ENCODE results near the gene DOCK8. TPM values are rescaled to one million over a fixed set of nuclear protein-coding genes. Genes with fewer than 3 reads are reported as not detected.

DOCK8 gene
- total RNA-seq, 4 donors from 2014 or later = 11.6 to 46.1 (median 31.8) TPM

- WGBS, 2 donors (ENCODE audit: low coverage in 1 of 2) = 28 to 51% methylated on average over 5 to 7 of the region's 8 CpGs
- peaks cover 0 to 31% (median 0%) of the 10 kb centered on the region in 3 donors for H3K4me1 ChIP-seq
- TF ChIP-seq EP300 (IDR thresholded peaks at IDR 0.05) = no peak
- no peak for TF ChIP-seq POLR2A (IDR thresholded peaks at IDR 0.05)
- TF ChIP-seq CTCF (IDR thresholded peaks at IDR 0.05) = no peak
- TF ChIP-seq POLR2AphosphoS5 (IDR thresholded peaks at IDR 0.05) = no peak
- H3K4me3 ChIP-seq = no peak overlapping the region
- H3K9me3 ChIP-seq = no peaks in the 10 kb centered on the region
- no peak for ATAC-seq
- H3K27ac ChIP-seq = peak overlapping the region in 2 of 4 donors; percentile 28 to 29
- no peaks in the 10 kb centered on the region for H3K27me3 ChIP-seq
- no peaks in the 10 kb centered on the region for H3K36me3 ChIP-seq
These were observed 67.3 kb downstream of the DOCK8 start for GRCh38 chr9:281741-282645.

- TF ChIP-seq CTCF (IDR thresholded peaks at IDR 0.05) (no peak), POLR2A (IDR thresholded peaks at IDR 0.05) (no peak), POLR2AphosphoS5 (IDR thresholded peaks at IDR 0.05) (no peak), EP300 (IDR thresholded peaks at IDR 0.05) (no peak)
- no peak for ATAC-seq
- Histone ChIP-seq H3K27ac (peak overlapping the region; percentile 55 to 78 (median 72)), H3K27me3 (no peaks in the 10 kb centered on the region), H3K9me3 (no peaks in the 10 kb centered on the region), H3K4me1 (peaks cover 0 to 51% (median 0%) of the 10 kb centered on the region in 3 donors), H3K36me3 (no peaks in the 10 kb centered on the region), H3K4me3 (peak overlapping the region in 1 of 2 donors; percentile 11)
- 25 to 56% methylated on average over 9 to 12 of the region's 12 CpGs for WGBS, 2 donors (ENCODE audit: low coverage in 1 of 2)
These were observed 71.5 kb downstream of the DOCK8 start for GRCh38 chr9:286071-286740.

GRCh38 chr9:289121-289520, 74.5 kb downstream of the DOCK8 start:
- H3K9me3 ChIP-seq = no peaks in the 10 kb centered on the region
- no peaks in the 10 kb centered on the region for H3K36me3 ChIP-seq
- no peak overlapping the region for H3K27ac ChIP-seq
- TF ChIP-seq CTCF (IDR thresholded peaks at IDR 0.05) = no peak
- TF ChIP-seq EP300 (IDR thresholded peaks at IDR 0.05) = no peak
- TF ChIP-seq POLR2A (IDR thresholded peaks at IDR 0.05) = no peak
- no peak for TF ChIP-seq POLR2AphosphoS5 (IDR thresholded peaks at IDR 0.05)
- no peak overlapping the region for H3K4me3 ChIP-seq
- 41 to 56% methylated on average over 4 of the region's 4 CpGs for WGBS, 2 donors (ENCODE audit: low coverage in 1 of 2)
- no peak for ATAC-seq
- no peaks in the 10 kb centered on the region for H3K27me3 ChIP-seq
- peaks cover 0 to 44% (median 0%) of the 10 kb centered on the region in 3 donors for H3K4me1 ChIP-seq

DNA sequence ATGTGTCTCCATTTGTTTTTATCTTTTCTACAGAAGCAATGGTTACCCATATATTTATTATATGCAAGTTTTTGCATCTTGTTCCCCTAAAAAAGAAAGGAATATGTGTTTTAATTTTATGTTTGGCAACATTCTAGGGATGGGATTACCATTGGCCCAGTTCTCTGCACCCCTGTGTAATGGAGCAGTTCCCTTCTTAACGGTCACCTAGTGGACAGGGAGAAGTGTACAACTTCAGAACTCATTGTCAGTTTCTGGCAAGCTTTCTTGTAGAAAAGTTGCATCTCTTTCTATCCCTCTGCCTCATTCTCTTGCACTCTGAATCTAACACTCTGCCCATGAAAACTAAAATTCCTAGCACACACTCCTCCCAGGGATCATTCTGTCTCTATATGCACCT, 78.2 kb downstream of the DOCK8 start:
- H3K4me1 ChIP-seq = peaks cover 0 to 34% (median 0%) of the 10 kb centered on the region in 3 donors
- 50 to 54% methylated on average over 1 of the region's 1 CpG for WGBS, 2 donors (ENCODE audit: low coverage in 1 of 2)
- TF ChIP-seq CTCF (IDR thresholded peaks at IDR 0.05) (no peak), POLR2A (IDR thresholded peaks at IDR 0.05) (no peak), POLR2AphosphoS5 (IDR thresholded peaks at IDR 0.05) (no peak), EP300 (IDR thresholded peaks at IDR 0.05) (no peak)
- H3K27ac ChIP-seq = no peak overlapping the region
- no peaks in the 10 kb centered on the region for H3K36me3 ChIP-seq
- H3K27me3 ChIP-seq = no peaks in the 10 kb centered on the region
- ATAC-seq = no peak
- H3K4me3 ChIP-seq = no peak overlapping the region
- no peaks in the 10 kb centered on the region for H3K9me3 ChIP-seq
